Activated effector memory CD4-positive, alpha-beta T cell treated with anti-CD3 and anti-CD28 coated beads, Interleukin-2, amount 50 U/mL, for 16 hours (primary cell): ENCODE data around the gene EXOC3.

Source experiments
- DNase-seq: peaks from one replicate; pipeline ENCODE4 v3.0.0-alpha.2; 2020

Gene EXOC3

DNA sequence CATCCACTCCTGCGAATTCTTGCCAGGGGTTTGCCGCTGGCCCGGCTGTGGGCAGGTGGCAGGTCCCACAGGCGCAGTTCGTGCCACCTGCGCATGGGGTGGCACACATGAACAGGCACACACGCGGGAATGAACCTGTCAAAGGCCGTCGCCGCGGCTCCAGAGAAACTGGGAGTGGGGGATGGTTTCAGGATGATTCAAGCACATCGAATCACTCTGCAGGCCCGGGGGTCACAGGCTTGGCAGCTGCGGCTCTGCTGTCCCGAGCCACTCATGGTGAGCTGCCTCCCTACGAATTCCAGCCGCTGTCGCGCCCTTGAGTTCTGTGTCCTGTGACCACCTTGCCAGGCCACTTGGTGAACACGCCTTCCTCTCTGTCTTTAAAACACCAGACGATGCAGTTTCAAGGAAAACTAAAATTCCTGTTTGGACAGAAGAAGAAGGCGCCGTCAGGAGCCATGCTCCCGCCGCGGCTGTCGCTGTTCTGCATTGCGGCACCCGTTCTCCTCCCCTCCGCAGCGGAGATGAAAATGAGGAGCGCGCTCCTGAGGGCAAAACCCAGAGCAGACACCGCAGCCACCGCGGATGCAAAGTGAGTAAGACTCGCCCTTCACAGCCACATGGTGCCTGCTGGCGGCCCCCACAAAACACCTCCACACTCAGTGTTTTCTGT lies 15.4 kb upstream of the EXOC3 start:
- peak; percentile 55 for DNase-seq

DNA sequence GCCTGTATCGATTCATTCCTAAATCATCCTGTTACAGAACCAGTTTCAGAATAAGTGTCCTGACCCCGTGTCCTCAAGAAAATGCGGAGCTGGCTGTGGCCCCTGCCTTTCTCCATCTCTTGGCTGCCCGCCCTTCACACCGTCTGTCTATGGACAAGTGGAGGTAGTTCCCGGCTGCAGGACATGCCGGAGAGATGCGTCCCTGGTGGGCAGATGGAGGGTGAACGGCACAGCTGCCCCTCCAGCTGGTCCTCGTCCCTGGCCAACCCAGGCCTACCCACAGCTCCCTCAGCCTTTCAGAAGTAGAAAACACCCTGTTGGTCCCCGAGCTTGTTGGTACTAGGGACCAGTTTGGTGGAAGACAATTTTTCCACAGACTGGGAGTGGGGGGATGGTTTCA lies 14.8 kb upstream of the EXOC3 start:
- DNase-seq: peak; percentile 24

DNA sequence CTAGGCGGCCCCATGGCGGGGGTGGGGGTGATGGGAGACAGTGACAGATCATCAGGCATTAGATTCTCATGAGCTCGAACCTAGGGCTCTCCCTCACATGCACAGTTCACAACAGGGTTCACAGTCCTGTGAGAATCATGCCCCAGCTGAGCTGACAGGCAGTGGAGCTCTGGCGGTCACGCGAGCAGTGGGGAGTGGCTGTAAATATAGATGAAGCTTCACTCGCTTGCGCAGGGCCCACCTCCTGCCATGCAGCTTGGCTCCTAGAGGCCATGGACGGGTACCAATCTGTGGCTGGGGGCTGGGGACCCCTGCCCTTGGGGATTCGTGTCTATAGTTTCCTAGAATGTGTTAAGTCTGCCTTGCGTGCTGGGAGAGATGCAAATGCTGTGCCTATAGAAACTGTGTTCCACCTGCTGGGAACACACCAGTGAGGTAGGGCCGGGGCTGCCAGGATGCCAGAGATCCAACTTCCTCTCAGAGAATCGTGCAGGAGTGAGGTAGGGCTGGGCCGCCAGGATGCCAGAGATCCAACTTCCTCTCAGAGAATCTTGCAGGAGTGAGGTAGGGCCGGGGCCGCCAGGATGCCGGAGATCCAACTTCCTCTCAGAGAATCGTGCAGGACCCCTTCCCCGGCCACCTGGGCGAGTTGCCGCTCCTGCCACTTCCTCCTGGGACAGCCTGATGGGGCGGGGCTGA lies 14.1 kb upstream of the EXOC3 start:
- peak; percentile 57 for DNase-seq

DNA sequence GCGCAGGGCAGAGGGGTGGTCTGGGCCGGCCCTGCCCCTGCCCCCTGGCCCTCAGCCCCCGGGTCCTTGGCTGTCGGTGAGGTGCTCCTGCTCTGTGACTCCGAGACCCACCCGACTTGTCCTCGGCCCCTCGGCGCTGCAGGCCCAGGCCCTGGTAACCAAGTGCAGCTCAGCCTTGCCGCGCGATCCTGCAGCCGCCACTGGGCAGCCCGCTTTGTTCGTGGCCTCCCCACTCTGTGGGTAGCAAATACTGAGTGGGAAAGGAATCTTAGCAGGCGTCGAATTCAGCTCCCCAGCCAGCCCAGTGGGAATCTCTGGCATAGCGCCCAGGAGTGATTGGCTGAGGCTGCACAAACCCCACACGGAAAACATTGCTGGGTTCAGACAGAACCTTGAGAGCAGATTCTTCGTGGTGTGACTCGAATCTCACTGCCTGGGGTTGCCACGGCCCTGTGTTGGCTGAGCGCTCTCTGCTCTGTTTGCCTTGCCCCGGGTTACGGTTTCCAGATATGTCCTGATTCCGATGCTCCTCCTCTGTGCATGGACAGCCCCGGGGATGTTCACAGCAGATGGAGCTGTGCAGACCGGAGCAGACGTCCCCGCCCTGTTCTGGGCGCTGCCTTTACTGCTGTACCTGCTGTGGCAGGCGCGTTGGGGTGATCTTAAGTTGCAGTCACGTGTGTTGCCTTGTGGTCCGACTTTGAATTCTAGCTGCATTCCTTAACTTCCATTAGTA lies 13.4 kb upstream of the EXOC3 start:
- DNase-seq: peak; percentile 62

DNA sequence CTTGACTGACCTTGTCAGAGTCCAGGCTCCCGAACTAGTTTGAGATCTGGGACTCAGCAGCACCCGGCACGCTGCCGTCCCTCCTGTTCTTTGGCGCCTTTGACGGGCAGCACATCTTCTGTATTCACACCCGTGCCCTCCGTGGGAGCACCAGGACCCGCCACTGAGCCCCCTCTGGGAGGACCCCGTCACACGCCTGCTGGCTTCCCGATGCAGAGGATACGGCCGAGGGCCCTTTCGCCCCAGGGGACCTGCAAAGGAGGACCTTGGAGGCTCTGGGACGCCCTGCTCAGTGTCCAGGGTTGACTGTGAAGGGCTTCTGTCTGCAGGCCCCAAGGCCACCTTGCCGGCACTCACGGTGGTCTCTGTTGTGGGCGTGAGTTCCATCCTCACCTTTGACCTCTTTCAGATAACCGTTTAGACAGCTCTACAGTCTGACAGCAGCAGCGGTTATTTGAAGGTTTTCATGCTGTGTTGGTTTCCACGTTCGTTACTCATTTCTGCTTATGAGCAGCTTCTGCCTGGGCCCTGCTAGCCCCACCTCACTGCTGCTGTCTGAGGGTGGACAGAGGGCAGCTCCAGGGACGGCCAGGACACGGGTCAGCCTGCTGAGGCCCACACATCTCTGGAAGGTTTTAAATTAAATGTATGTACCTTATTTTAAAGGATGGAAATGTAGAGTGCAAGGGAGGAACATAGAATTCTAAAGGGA lies 12.6 kb upstream of the EXOC3 start:
- DNase-seq: peak; percentile 56

DNA sequence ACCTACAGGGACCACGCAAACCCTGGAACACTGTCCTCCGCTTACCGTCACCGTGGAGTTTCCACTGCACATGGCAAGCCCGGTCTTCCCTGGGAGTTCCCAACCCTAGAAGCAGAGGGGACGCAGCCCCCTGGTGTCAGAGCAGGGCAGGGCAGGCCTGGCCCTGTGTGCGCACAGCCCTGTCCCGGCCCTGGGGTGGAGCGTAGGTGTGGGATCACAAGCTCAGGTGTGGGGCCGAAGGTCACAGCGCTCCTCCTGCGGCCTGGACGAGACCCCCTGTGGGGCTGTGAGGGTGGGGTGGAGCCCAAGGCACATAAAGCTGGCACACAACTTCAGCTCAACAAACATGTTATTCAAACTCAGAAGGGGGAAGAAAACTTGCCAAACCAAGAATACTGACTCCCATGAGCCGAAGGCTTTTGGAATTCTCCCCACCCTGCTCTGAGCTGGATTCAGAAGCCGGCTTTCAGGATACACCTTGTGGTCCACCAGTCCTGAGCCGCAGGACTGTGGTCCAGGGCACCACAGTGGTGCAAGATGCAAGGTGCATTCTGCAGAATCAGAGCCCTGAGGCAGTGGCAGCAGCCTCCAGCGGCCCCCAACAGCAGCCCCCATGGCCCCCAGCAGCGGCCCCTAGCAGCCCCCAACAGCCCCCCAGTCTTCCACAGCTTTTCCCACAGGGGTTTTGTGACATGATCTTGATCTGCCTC lies 11.8 kb upstream of the EXOC3 start:
- peak; percentile 80 for DNase-seq

DNA sequence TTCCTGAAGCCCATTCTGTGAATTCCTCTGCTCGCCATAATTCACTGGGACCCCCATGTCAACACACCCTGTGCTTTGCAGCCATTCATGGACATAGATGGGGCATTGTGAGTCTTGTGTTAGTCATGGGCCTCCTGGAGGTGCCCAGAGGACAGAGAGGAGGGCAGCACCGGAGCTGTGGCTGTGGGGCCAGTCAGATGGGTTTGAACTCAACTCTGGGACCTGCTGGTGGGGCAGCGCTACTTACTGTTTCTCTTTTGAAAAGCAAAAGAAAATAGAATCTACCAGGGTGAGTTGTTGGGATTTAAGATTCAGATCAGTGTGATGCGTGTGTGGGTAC lies 11.3 kb upstream of the EXOC3 start:
- peak; percentile 54 for DNase-seq

DNA sequence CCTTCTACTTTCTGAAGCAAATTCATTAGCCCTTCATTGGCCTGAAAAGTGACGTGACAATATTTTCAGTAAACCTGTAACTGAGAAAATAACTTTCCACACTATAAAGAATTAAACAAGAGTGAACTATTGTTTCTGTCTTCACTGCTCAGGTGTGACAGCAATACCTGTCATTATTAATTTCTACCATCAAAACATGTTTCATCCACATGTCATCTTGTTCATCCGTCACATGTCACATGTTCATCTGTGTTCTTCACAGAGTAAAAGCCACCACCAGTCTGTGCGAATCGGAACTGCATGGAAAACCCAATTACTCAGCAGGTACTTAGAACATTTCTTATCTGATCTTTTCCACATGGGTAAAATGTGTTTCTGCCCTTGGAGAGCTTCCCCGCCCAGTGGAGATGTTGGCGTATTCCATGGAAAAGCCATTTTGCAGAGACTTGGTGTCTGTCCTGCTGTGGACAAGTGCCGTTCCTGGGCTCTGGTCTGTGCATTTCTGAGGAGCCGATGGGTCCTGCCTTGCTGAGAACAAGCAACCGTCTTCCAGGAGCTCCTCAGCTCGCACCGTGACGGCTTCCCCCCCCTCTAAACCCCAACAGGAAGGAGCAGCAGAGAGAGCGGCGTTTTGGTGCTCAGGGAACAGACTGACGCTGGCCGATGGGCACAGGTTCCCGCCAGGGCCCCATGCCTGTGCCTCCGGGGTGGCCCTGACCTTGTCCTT lies 10.6 kb upstream of the EXOC3 start:
- peak; percentile 51 for DNase-seq

DNA sequence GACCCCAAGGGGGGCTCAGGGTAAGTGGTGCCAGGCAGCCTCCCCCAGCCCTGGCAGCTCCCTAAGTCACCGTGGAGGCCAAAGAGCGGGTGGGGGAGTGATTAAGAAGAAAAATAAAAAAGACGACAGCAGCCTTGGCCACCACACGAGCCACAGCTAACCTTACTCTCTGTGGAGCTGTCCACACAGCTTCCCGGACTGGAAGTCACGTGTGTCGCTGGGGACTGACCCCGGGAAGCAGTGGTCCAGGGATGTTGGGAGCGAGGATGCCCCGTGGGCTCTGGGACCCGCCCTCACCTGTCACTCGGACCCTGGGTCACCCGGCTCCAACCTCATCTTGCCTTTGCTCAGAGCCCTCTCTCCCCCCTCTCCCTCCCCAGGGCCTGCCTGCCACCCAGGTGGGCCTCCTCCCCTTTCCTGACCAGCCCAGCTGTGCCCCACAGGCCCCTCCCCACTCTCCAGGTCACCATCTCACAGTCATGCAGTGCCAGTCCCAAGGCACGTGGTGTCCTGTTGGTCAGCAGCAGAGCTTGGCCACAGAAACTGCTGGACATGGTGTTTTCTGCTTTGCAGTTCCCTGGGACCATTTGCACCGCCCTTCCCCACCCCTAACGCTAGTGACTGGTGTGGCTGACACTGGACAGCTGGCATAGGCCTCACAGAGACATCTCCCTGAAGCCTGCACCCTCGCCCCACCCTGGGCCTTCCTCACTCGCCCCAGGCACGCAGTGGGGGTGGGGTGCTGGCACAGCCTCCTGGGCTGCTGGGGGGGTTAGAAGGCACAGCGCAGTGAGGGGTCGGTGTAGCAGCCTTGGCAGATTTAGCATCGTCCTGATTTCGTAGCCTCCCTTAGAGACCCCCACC lies 9.8 kb upstream of the EXOC3 start:
- peak; percentile 58 for DNase-seq

DNA sequence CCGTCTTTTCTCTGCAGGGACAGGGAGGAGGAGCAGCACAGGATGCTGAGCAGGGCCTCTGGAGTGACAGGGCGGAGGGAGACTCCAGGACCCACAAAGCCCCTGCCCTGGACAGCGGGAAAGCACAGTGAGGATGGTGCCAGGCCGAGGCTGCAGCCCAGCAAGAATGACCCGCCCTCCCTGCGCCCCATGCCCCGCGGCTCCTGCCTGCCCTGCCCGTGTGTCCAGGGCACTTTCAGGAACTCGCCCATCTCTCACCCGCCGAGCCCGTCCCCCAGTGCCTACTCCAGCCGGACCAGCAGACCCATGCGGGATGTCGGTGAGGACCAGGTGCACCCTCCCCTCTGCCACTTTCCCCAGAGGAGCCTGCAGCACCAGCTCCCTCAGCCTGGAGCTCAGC lies 9.1 kb upstream of the EXOC3 start:
- DNase-seq: peak; percentile 56

DNA sequence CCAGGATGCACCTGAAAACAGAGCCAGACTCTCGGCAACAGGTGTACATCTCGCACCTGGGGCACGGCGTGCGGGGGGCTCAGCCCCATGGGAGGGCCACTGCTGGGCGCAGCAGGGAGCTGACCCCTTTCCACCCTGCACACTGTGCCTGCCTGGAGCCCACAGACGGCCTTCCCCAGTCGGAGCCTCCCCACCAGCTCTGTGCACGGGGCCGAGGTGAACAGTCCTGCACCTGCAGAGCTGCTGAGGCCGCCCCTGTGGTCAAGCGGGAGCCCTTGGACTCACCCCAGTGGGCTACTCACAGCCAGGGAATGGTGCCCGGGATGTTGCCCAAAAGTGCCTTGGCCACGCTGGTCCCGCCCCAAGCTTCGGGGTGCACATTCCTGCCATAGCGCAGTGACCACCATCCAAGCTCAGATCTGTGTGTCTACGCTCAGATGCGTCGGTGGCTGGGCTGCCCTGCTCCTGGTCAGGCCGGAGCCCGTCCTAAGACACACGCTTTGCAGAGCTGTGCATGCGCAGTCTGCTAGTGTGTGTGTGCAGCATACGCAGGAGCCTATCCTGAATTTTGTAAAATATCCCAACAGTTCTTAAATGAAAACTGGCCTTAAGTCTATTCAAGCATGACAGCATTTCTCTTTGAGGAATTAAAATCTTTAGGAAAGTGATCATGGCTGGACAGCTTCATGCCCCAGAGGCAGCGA lies 8.4 kb upstream of the EXOC3 start:
- peak; percentile 55 for DNase-seq

DNA sequence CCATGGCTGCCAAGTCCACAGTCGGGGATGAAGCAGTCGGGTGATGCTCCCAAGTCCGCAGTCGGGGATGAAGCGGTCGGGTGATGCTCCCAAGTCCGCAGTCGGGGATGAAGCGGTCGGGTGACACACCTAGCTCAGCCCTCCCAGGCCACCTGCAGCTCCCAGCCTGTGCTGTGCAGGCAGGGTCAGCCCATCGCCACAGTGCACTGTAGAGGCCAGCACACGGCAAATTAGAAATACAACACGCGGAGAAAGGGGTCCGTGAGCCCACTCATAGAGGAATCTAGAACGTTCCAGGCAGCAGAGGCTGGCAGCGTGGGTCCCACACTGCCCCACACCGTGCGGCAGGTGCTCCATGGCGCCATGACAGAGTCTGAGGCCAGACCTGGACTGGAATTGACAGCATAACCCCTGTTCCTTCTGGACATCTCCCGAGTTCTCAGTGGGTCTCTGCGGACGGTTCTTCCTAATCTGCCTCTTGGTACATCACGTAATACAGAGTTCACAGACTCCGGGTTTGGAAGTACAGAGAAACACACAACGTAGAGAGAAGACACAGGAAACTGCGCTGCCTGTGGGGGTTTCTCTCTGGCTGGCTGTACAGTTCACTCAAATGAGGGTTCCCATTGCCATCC lies 7.7 kb upstream of the EXOC3 start:
- peak; percentile 54 for DNase-seq

DNA sequence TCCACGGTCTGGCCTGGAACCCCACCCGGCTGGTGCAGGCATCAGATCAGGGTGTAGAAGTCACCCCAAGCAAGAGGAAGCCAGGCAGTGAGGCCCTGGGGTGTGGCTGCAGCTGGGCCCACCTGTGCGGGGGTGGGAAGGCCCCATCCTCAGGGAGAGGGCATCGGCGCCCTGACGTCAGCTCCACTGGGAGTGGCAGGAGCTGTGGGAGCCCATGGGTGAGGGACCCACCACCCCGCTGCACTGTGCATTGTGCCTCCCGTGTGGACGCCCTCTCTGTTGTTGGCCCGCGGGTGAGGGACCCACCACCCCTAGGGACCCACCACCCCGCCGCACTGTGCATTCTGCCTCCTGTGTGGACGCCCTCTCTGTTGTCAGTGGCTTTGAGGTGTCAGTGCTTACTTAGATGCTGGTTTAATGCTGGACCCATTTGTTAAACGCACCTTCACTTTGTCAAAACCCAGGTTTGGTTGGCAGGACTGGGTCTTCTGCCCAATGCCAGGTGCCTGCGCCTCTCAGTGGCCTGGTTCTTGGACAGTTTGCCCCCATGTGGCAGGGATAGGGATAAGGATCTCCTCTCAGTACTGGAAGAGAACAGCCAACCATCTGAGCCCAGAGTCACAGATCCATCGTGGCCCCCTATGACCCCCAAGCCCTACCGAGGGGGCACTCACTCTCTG lies 6.9 kb upstream of the EXOC3 start:
- peak; percentile 62 for DNase-seq

DNA sequence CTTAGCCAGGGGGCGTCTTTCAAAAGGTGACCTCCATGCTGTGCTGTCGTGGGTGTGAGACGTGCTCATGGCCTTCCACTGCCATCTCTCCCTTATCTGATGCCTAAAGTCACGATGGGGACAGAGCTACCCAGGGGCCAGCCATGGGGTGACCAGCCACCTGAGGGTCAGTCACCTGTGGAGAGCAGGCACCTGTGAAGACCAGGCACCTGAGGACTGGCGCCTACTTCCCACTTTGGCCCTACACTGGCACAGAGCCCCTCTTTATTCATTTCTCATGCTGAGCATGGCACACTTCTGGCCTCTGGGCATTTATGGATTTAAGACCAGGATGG lies 6.4 kb upstream of the EXOC3 start:
- peak; percentile 53 for DNase-seq

DNA sequence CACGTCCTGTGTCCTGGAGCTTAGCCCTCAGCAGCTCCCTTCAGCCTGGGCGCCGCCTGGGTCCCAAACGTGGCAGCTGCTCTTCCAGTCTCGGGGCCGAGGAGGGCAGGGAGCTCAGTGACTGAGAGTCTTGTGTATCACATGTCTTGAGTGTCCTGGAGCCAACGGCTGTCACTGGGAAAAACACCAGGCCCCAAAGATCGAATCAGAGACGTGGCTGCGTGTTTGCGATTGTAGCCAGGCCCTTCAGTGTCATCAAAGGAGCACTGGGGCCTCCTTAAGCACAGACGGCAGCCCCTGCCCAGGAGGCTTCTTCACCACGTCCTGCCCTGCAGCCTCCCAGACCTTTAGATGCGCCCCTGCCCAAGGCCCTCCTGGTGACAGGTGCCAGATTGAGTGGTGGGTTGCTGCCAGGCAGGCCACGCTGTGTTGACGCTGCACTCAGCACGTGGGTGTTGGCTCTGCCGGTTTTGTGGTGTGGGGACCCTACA lies 5.7 kb upstream of the EXOC3 start:
- DNase-seq: peak; percentile 46

DNA sequence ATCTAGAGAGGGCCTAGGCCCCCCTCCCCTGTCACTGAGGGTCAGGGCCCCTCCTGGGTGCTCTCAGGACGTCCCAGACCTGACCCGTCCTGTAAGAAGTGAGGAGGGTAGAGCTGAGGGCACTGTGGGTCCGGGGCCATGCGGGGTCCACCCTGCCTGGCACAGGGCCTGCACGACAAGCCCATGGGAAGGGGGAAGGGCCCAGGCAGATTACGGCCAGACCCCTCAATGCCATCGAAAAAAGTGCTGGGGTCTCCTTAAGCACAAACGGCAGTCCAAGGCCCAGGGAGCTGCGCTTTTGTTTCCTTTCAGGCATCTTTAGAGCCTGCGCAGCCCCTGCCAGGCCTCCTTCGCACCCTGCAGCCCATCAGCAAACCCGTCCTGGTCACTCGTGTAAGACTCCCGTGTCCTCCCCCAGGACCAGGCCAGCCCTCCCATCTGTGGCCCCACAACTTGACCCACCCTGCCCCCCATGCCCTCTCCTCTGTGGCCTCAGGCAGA lies 4.4 kb upstream of the EXOC3 start:
- peak; percentile 58 for DNase-seq

DNA sequence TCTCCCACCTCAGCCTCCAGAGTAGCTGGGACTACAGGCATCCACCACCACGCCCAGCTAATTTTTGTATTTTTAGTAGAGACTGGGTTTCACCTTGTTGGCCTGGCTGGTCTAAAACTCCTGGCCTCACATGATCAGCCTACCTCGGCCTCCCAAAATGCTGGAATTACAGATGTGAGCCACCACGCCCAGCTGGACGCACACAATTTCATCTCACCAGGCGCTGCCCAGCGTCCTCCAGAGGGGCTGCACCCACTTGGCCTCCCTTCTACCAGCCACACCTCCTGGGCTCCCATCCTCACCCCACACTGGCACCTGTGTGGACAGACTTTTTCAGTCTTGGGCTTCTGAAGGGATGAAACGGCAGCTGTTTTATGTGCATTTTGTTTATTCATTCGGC lies 3.8 kb upstream of the EXOC3 start:
- peak; percentile 50 for DNase-seq

DNA sequence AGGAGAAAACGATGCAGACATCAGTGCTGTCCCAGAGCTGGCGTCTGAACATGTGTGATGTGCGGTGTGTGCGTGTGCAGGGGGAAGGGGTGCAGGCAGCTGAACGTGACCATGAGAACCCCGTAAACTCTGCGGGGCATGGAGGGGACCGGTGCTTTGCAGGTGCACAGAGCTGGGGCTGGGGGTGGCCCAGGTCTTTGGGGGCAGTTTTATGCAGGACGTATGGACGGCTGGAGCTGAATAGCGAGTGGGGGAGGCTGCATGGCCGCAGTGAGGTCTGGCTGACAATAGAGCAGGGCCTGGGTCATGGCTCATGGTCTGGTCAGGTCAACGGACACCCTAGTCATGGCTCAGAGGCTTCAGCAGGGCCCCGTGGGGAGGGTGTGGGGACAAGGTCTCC lies 3.3 kb upstream of the EXOC3 start:
- peak; percentile 57 for DNase-seq
